Panc1 (cell line): ENCODE measurements around the gene CHMP6.

ENCODE experiments used
- CTCF ChIP-seq: fragments of 450-650 bp; IDR thresholded peaks from 2 replicates; pipeline ENCODE4 v1.5.1; 2017; ENCODE audit warnings: mild to moderate bottlenecking
- POLR2AphosphoS5 ChIP-seq: IDR thresholded peaks from 2 replicates; pipeline ENCODE4 v1.6.1; 2012; ENCODE audit warnings: mild to moderate bottlenecking, low read depth, low read length, moderate library complexity
- SIN3A ChIP-seq: IDR thresholded peaks from 2 replicates; pipeline ENCODE4 v1.6.1; 2012; ENCODE audit warnings: low read depth, mild to moderate bottlenecking, low read length, moderate library complexity, borderline replicate concordance; ENCODE audit not compliant: insufficient read depth
- TCF7L2 ChIP-seq: IDR thresholded peaks from 2 replicates; pipeline ENCODE4 v1.6.1; 2011; ENCODE audit warnings: mild to moderate bottlenecking, low read depth, low read length, inconsistent platforms

GRCh38 chr17:80952291-80952690 lies 39.4 kb upstream of the CHMP6 start:
- no peak for TF ChIP-seq CTCF
- no peak for TF ChIP-seq TCF7L2
- TF ChIP-seq SIN3A: no peak
- TF ChIP-seq POLR2AphosphoS5: no peak
